AG09319 (cell line): ENCODE results near the gene RBMS1.

Experiments used
- DNase-seq: peaks from one replicate; pipeline ENCODE4 v3.0.0-alpha.2; 2010; ENCODE audit warnings: low read depth; ENCODE audit errors: extremely low read depth
- CTCF ChIP-seq: IDR thresholded peaks from 2 replicates; pipeline ENCODE4 v1.5.1; 2011; ENCODE audit warnings: low read depth, mild to moderate bottlenecking, inconsistent platforms, low read length, moderate library complexity

The RBMS1 gene

GRCh38 chr2:160300203-160300602 lies 193.4 kb downstream of the RBMS1 start:
- DNase-seq = no peak
- TF ChIP-seq CTCF = no peak

GRCh38 chr2:160299540-160299939 lies 194.1 kb downstream of the RBMS1 start:
- TF ChIP-seq CTCF = no peak
- no peak for DNase-seq

- TF ChIP-seq CTCF = no peak
- DNase-seq = no peak
These were observed 194.6 kb downstream of the RBMS1 start for GRCh38 chr2:160298960-160299359.

GRCh38 chr2:160295519-160296207 lies 197.9 kb downstream of the RBMS1 start:
- no peak for DNase-seq
- no peak for TF ChIP-seq CTCF

- no peak for TF ChIP-seq CTCF
- no peak for DNase-seq
These were observed 198.7 kb downstream of the RBMS1 start for GRCh38 chr2:160294889-160295288.

GRCh38 chr2:160294339-160294803 lies 199.2 kb downstream of the RBMS1 start:
- peak; percentile 60 for DNase-seq
- no peak for TF ChIP-seq CTCF

GRCh38 chr2:160293391-160294091 lies 200.1 kb downstream of the RBMS1 start:
- no peak for TF ChIP-seq CTCF
- DNase-seq = peak; percentile 54
